GM13977 (cell line): ENCODE measurements around the gene LRMDA.
A peak's percentile ranks its signal among the peaks of the same experiment; 100 is the strongest.

Experiments
- DNase-seq: peaks from one replicate; pipeline ENCODE4 v3.0.0; 2012; ENCODE audit warnings: low spot score
- CTCF ChIP-seq: IDR thresholded peaks from 2 replicates; pipeline ENCODE4 v1.5.1; 2012; ENCODE audit warnings: mild to moderate bottlenecking, control low read depth; ENCODE audit not compliant: insufficient read depth; ENCODE audit errors: extremely low read depth, missing control alignments
- in situ Hi-C: fragments of 300-500 bp; cut with MboI; formaldehyde crosslinking; loops from one replicate; pipeline ENCODE4 v1.12.0; 2022; ENCODE audit warnings: low sequenced_read_pairs, low pct_unique_long_range_greater_than_20kb, mixed read lengths, inconsistent platforms; ENCODE audit not compliant: unreplicated experiment

The LRMDA gene

GRCh38 chr10:76035206-76036110 is 604.0 kb downstream of the LRMDA start:
- in situ Hi-C loops: no loop called here
- no peak for DNase-seq
- TF ChIP-seq CTCF: no peak

GRCh38 chr10:76036111-76036940 is 604.9 kb downstream of the LRMDA start:
- in situ Hi-C loops: no loop called here
- peak; percentile 66 for DNase-seq
- TF ChIP-seq CTCF: peak; percentile 80

- TF ChIP-seq CTCF: no peak
- in situ Hi-C loops: no loop called here
- DNase-seq: no peak
These were observed 605.5 kb downstream of the LRMDA start for GRCh38 chr10:76036962-76037361.

- in situ Hi-C loops: no loop called here
- TF ChIP-seq CTCF: no peak
- DNase-seq: no peak
These were observed 606.2 kb downstream of the LRMDA start for GRCh38 chr10:76037531-76038155.

GRCh38 chr10:76038696-76039095 is 607.3 kb downstream of the LRMDA start:
- no peak for TF ChIP-seq CTCF
- DNase-seq: no peak
- in situ Hi-C loops: no loop called here

GRCh38 chr10:76040107-76040829 is 608.8 kb downstream of the LRMDA start:
- no peak for TF ChIP-seq CTCF
- no peak for DNase-seq
- in situ Hi-C loops: no loop called here
